ENCODE results near the gene MPV17L2.

DNA sequence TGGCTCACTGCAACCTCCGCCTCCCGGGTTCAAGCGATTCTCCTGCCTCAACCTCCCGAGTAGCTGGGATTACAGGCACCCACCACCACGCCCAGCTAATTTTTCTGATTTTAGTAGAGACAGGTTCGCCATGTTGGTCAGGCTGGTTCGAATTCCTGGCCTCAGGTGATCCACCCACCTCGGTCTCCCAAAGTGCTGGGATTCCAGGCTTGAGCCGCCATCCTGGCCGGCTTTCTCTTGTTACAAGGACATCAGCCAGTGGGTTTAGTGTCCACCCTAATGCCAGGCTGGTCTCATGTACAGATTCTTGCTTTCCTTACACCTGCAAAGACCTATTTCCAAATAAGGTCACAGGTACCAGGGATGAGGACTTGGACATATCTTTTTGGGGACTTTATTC, 33.2 kb upstream of the MPV17L2 start:
- TF ChIP-seq, protein P1, sequence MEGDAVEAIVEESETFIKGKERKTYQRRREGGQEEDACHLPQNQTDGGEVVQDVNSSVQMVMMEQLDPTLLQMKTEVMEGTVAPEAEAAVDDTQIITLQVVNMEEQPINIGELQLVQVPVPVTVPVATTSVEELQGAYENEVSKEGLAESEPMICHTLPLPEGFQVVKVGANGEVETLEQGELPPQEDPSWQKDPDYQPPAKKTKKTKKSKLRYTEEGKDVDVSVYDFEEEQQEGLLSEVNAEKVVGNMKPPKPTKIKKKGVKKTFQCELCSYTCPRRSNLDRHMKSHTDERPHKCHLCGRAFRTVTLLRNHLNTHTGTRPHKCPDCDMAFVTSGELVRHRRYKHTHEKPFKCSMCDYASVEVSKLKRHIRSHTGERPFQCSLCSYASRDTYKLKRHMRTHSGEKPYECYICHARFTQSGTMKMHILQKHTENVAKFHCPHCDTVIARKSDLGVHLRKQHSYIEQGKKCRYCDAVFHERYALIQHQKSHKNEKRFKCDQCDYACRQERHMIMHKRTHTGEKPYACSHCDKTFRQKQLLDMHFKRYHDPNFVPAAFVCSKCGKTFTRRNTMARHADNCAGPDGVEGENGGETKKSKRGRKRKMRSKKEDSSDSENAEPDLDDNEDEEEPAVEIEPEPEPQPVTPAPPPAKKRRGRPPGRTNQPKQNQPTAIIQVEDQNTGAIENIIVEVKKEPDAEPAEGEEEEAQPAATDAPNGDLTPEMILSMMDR (conservative IDR thresholded peaks at IDR 0.05): no peak
- TF ChIP-seq ZFX (IDR thresholded peaks at IDR 0.05): no peak

All from C4-2B (cell line).